K562 (cell line): ENCODE results near the gene RNF6. TPM values are rescaled to one million over a fixed set of nuclear protein-coding genes. Genes with fewer than 3 reads are reported as not detected.

ENCODE experiments used
- ATAC-seq: fragments of 200-7000 bp; cut with Tn5 transposase; 3 replicates; pipeline ENCODE4 v1.9.1; 2020; ENCODE audit warnings: moderate library complexity
- BruUV-seq: library from RNA; stranded (reverse); fragments of 400-500 nt; replicated peaks from 2 replicates; lab custom pipeline; 2021; lab: Mats Ljungman, UMichigan
- CTCF ChIA-PET: fragments of 300-600 bp; formaldehyde crosslinking; extraction: SDS; loops from one replicate; lab custom pipeline; 2021; ENCODE audit warnings: low intra/inter-chr PET ratio; lab: Yijun Ruan, JAX
- POLR2A ChIA-PET: fragments of 300-600, 350-650 bp; sonication (Branson Sonifier 250); formaldehyde crosslinking; extraction: SDS; loops from one replicate; lab custom pipeline; 2021; ENCODE audit warnings: antibody characterized with exemption, inconsistent platforms; lab: Yijun Ruan, JAX
- DNase-seq, 4 experiments: peaks; one replicate each; pipeline versions ENCODE4 v3.0.0 to v3.0.0-alpha.2; 2011 to 2018; ENCODE audit warnings: low spot score in 3 of 4, mixed read lengths in 3 of 4; ENCODE audit errors: extremely low read depth in 1 of 4
- FAIRE-seq: peaks from 2 replicates; lab custom pipeline; 2011; peaks lifted over from hg19 to GRCh38; lab: Jason Lieb, UNC
- H2AFZ ChIP-seq: 2 replicates; pipeline ENCODE4 v1.6.0; 2011; ENCODE audit warnings: low read depth, low read length, control low read depth, inconsistent platforms
- H3K27ac ChIP-seq: fragments of 200-600 bp; 3 replicates; pipeline ENCODE4 v1.8.0; 2011; ENCODE audit warnings: low read depth, mild to moderate bottlenecking, control low read depth, inconsistent platforms, low read length, moderate library complexity, mixed read lengths; ENCODE audit errors: extremely low read depth
- H3K27me3 ChIP-seq, 2 experiments: fragments of 300-600 bp in 1 of 2; 2 replicates in 1 of 2; 3 replicates in 1 of 2; pipeline versions ENCODE4 v1.6.0 to v1.8.0; 2011; ENCODE audit warnings: inconsistent platforms in 2 of 2, low read length in 2 of 2, mild to moderate bottlenecking in 1 of 2, mixed read lengths in 1 of 2, moderate library complexity in 1 of 2; ENCODE audit not compliant: control insufficient read depth in 2 of 2, insufficient read depth in 2 of 2
- H3K36me3 ChIP-seq: fragments of 300-600 bp; 3 replicates; pipeline ENCODE4 v1.8.0; 2011; ENCODE audit warnings: mild to moderate bottlenecking, low read length, inconsistent platforms; ENCODE audit not compliant: control insufficient read depth, insufficient read depth
- H3K4me1 ChIP-seq, 2 experiments: fragments of 200-600 bp in 1 of 2; replicated peaks in 1 of 2; 2 replicates in 1 of 2; 3 replicates in 1 of 2; pipeline versions ENCODE4 v1.5.1 to v1.8.0; 2011; ENCODE audit warnings: inconsistent platforms in 2 of 2, low read length in 2 of 2, mild to moderate bottlenecking in 1 of 2, mixed read lengths in 1 of 2, moderate library complexity in 1 of 2; ENCODE audit not compliant: control insufficient read depth in 2 of 2, insufficient read depth in 2 of 2
- H3K4me2 ChIP-seq: 2 replicates; pipeline ENCODE4 v1.6.1; 2011; ENCODE audit warnings: low read length, control low read depth, inconsistent platforms, mixed read lengths; ENCODE audit not compliant: insufficient read depth
- H3K4me3 ChIP-seq: fragments of 200-600 bp; sonication (generic), shearing (Covaris generic); 2 replicates; pipeline ENCODE4 v1.5.1; 2016; ENCODE audit warnings: control low read depth, inconsistent platforms
- H3K79me2 ChIP-seq: fragments of 200-600 bp; 3 replicates; pipeline ENCODE4 v1.8.0; 2011; ENCODE audit warnings: low read length, inconsistent platforms; ENCODE audit not compliant: control insufficient read depth, insufficient read depth
- H3K9ac ChIP-seq, 2 experiments: 2 replicates each; pipeline versions ENCODE4 v1.6.0 to v1.6.1; 2011; ENCODE audit warnings: low read depth in 2 of 2, low read length in 2 of 2, control low read depth in 1 of 2, inconsistent platforms in 1 of 2, mild to moderate bottlenecking in 1 of 2, mixed read lengths in 1 of 2; ENCODE audit not compliant: insufficient read depth in 1 of 2
- H3K9me1 ChIP-seq: one replicate; pipeline ENCODE4 v1.6.0; 2011; ENCODE audit warnings: inconsistent platforms, mild to moderate bottlenecking, low read length, moderate library complexity; ENCODE audit not compliant: control insufficient read depth, insufficient read depth
- H3K9me3 ChIP-seq: replicated peaks from 2 replicates; pipeline ENCODE4 v1.5.1; 2011; ENCODE audit warnings: low read depth, low read length, inconsistent platforms; ENCODE audit not compliant: control insufficient read depth, insufficient read depth
- H4K20me1 ChIP-seq: replicated peaks from 2 replicates; pipeline ENCODE4 v1.6.1; 2011; ENCODE audit warnings: low read length, inconsistent platforms, mixed read lengths; ENCODE audit not compliant: control insufficient read depth, insufficient read depth
- ELF1 ChIP-seq: fragments of 200-800 bp; sonication (Bioruptor generic); IDR thresholded peaks from 2 replicates; pipeline ENCODE4 v1.6.1; 2016; ENCODE audit warnings: missing genetic modification characterization, missing compliant biosample characterization
- HDAC2 ChIP-seq: fragments of 450-650 bp; IDR thresholded peaks from 2 replicates; pipeline ENCODE4 v1.6.1; 2016; ENCODE audit warnings: mild to moderate bottlenecking
- HNRNPK ChIP-seq: fragments of 200-400 bp; formaldehyde crosslinking; IDR thresholded peaks from one replicate; pipeline ENCODE4 v1.6.1; 2018; ENCODE audit warnings: mild to moderate bottlenecking, low read depth, low read length; ENCODE audit not compliant: poor library complexity, severe bottlenecking
- HNRNPLL ChIP-seq: fragments of 200-400 bp; formaldehyde crosslinking; IDR thresholded peaks from 2 replicates; pipeline ENCODE4 v1.6.1; 2017; ENCODE audit warnings: low read length, low read depth, mild to moderate bottlenecking; ENCODE audit not compliant: poor library complexity, severe bottlenecking
- JUNB ChIP-seq: fragments of 450-650 bp; formaldehyde crosslinking; conservative IDR thresholded peaks from 2 replicates; pipeline ENCODE4 v1.4.0; 2020; ENCODE audit warnings: mild to moderate bottlenecking
- MAX ChIP-seq: sonication (generic); formaldehyde crosslinking; IDR thresholded peaks from 2 replicates; pipeline ENCODE4 v1.9.0; 2022; ENCODE audit warnings: mild to moderate bottlenecking, missing genetic modification reagents
- MNT ChIP-seq, 2 experiments: fragments of 450-650 bp; conservative IDR thresholded peaks; 2 replicates each; pipeline ENCODE4 v1.6.1; 2017; ENCODE audit warnings: mild to moderate bottlenecking in 2 of 2, moderate library complexity in 2 of 2
- ZNF175 ChIP-seq: fragments of 200-800 bp; sonication (Bioruptor generic); IDR thresholded peaks from 2 replicates; pipeline ENCODE4 v1.6.1; 2016; ENCODE audit warnings: low read depth, mild to moderate bottlenecking, missing genetic modification characterization, missing compliant biosample characterization
- ZNF518B ChIP-seq: fragments of 250-450 bp; sonication (Bioruptor Pico); IDR thresholded peaks from 2 replicates; pipeline ENCODE4 v1.5.0; 2021; ENCODE audit warnings: mild to moderate bottlenecking, moderate library complexity
- ZNF717 ChIP-seq: fragments of 250-450 bp; sonication (Bioruptor Pico); IDR thresholded peaks from 2 replicates; pipeline ENCODE4 v1.5.0; 2021
- in situ Hi-C: fragments of 300-500 bp; cut with MboI; formaldehyde crosslinking; loops from 4 replicates; pipeline ENCODE4 v1.15.0; 2018; ENCODE audit warnings: inconsistent platforms, mixed read lengths
- intact Hi-C: fragments of 100-400 bp; cut with micrococcal nuclease; formaldehyde crosslinking; loops from 2 replicates; pipeline ENCODE4 v1.14.2; 2022
- polyA plus RNA-seq, 8 experiments: library from polyadenylated mRNA; depleted of rRNA in 4 of 8; stranded (reverse) in 5 of 8; unstranded in 3 of 8; fragments of >200 nt; fragmentation: Nextera tagmentation in 2 of 8; fragmentation: Illumina TruSeq in 1 of 8; extraction: Ambion mirVana in 2 of 8; extraction: Trizol in 1 of 8; gene quantifications; 2 replicates each; pipeline versions ENCODE4 v1.2.1 to v1.2.3, GENCODE V29; 2011 to 2014; ENCODE audit warnings: inconsistent platforms in 1 of 8, missing spikeins in 1 of 8
- total RNA-seq, 7 experiments: library from RNA; depleted of rRNA in 6 of 7; stranded (reverse); fragments of >200 nt in 6 of 7; fragmentation: Illumina TruSeq in 2 of 7; extraction: Trizol in 2 of 7; gene quantifications; 2 replicates each; pipeline versions ENCODE4 v1.2.1 to v1.2.3, GENCODE V29; 2011 to 2021; ENCODE audit warnings: low replicate concordance in 1 of 7
- TF ChIP-seq, protein P1 (sequence below): sonication (generic); formaldehyde crosslinking; IDR thresholded peaks from 2 replicates; pipeline ENCODE4 v1.8.0; 2023; ENCODE audit warnings: mild to moderate bottlenecking, missing genetic modification reagents

The RNF6 gene
- total and polyA plus RNA-seq, 9 of the 15 experiments (the other 6 are each of a cell fraction or from before 2014, with no cell fraction given) = 12.0 to 31.4 (median 22.3) TPM

DNA sequence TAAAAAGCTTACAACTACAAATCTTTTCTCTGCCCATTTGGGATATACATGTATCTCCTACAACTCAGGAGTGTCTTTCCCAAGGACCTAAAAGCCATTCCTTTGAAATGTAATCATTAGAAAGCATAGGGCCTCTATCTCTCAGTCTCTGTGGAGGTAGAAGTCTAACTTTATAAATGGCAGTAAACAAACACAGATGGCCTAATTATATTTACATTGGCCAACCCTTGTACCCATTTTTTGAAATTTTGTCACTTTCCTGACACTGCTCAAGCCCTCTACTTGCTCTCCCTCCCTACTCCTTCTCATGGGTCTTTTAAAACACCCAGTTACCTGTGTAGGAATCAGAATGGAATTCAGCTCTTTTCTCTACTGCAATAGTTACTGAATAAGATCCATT lies 24.8 kb downstream of the RNF6 start:
- ATAC-seq = no peak
- Histone ChIP-seq H3K27ac (no peak overlapping the region), H3K4me2 (no peak overlapping the region), H3K9me1 (no peaks in the 10 kb centered on the region), H3K36me3 (no peaks in the 10 kb centered on the region), H4K20me1 (no peaks in the 10 kb centered on the region), H3K27me3 (no peaks in the 10 kb centered on the region), H3K4me1 (no peaks in the 10 kb centered on the region), H2AFZ (no peak overlapping the region), H3K9me3 (no peaks in the 10 kb centered on the region), H3K79me2 (no peaks in the 10 kb centered on the region), H3K4me3 (no peak overlapping the region), H3K9ac (no peak overlapping the region)
- POLR2A ChIA-PET = no interaction called here
- DNase-seq = no peak
- in situ Hi-C loops (loop anchor here (25.0 kb wide), 1 partner anchor 740 kb away; no protein-coding TSS in a partner anchor), intact Hi-C loops (no loop called here)
- CTCF ChIA-PET = no interaction called here
- FAIRE-seq = no peak
- BruUV-seq = no TSS peak
- no peak for TF ChIP-seq ELF1 (tag)
- TF ChIP-seq HDAC2 = no peak
- no peak for TF ChIP-seq ZNF717
- no peak for TF ChIP-seq HNRNPK
- no peak for TF ChIP-seq HNRNPLL
- TF ChIP-seq, protein P1, sequence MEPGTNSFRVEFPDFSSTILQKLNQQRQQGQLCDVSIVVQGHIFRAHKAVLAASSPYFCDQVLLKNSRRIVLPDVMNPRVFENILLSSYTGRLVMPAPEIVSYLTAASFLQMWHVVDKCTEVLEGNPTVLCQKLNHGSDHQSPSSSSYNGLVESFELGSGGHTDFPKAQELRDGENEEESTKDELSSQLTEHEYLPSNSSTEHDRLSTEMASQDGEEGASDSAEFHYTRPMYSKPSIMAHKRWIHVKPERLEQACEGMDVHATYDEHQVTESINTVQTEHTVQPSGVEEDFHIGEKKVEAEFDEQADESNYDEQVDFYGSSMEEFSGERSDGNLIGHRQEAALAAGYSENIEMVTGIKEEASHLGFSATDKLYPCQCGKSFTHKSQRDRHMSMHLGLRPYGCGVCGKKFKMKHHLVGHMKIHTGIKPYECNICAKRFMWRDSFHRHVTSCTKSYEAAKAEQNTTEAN (CRISPR knock-in tag) = no peak
- no peak for TF ChIP-seq MNT (conservative IDR thresholded peaks at IDR 0.05)
- TF ChIP-seq JUNB (CRISPR knock-in tag) = no peak
- no peak for TF ChIP-seq ZNF175 (CRISPR knock-in tag)
- TF ChIP-seq MAX (CRISPR knock-in tag) = no peak
- no peak for TF ChIP-seq ZNF518B
